Lower lobe of right lung (tissue), 2 donors: ENCODE results near the gene CDYL2. TPM values are rescaled to one million over a fixed set of nuclear protein-coding genes. Genes with fewer than 3 reads are reported as not detected.

Experiments used
- ATAC-seq, 2 donors: fragments of 200-7000 bp; cut with Tn5 transposase; one replicate each; pipeline ENCODE4 v1.9.1; 2020 to 2022; ENCODE audit warnings: mild to moderate bottlenecking in 2 of 2, moderate library complexity in 2 of 2
- DNase-seq: peaks from one replicate; pipeline ENCODE4 v3.0.0-alpha.2; 2020
- H3K27ac ChIP-seq: fragments of 200-600 bp; one replicate; pipeline ENCODE4 v1.8.0; 2022
- H3K27me3 ChIP-seq: fragments of 200-600 bp; one replicate; pipeline ENCODE4 v1.8.0; 2022; ENCODE audit warnings: low read depth
- H3K36me3 ChIP-seq: fragments of 200-600 bp; one replicate; pipeline ENCODE4 v1.8.0; 2022; ENCODE audit warnings: mild to moderate bottlenecking
- H3K4me1 ChIP-seq: fragments of 200-600 bp; one replicate; pipeline ENCODE4 v1.8.0; 2022
- H3K4me3 ChIP-seq: fragments of 200-600 bp; one replicate; pipeline ENCODE4 v1.8.0; 2022; ENCODE audit warnings: mild to moderate bottlenecking
- H3K9me3 ChIP-seq: fragments of 200-600 bp; one replicate; pipeline ENCODE4 v1.8.0; 2022
- intact Hi-C: fragments of 100-400 bp; cut with DNase I; formaldehyde crosslinking; loops from one replicate; pipeline ENCODE4 v1.11.0; 2022
- total RNA-seq: library from RNA; stranded (reverse); fragmentation: NEBNext Ultra II Directional; extraction: Animal tissue kit (Norgen Biotek cat#: 25700); gene quantifications from one replicate; pipeline ENCODE4 v1.2.1, GENCODE V29; 2021
- TF ChIP-seq, protein P1 (sequence below): fragments of 200-600 bp; IDR thresholded peaks from one replicate; pipeline ENCODE4 v1.8.0; 2022; ENCODE audit warnings: antibody characterized with exemption, mild to moderate bottlenecking
- donor health status: DM: no; HTN: yes; CAD: no; lungs with severe emphysema.

CDYL2 gene
- total RNA-seq, 1 donor from 2014 or later = 14.7 TPM

GRCh38 chr16:80580109-80580832 lies 224.1 kb downstream of the CDYL2 start:
- intact Hi-C loops = no loop called here
- ATAC-seq = peak in 1 of 2 donors; percentile 12
- no peak overlapping the region for H3K4me3 ChIP-seq
- TF ChIP-seq, protein P1, sequence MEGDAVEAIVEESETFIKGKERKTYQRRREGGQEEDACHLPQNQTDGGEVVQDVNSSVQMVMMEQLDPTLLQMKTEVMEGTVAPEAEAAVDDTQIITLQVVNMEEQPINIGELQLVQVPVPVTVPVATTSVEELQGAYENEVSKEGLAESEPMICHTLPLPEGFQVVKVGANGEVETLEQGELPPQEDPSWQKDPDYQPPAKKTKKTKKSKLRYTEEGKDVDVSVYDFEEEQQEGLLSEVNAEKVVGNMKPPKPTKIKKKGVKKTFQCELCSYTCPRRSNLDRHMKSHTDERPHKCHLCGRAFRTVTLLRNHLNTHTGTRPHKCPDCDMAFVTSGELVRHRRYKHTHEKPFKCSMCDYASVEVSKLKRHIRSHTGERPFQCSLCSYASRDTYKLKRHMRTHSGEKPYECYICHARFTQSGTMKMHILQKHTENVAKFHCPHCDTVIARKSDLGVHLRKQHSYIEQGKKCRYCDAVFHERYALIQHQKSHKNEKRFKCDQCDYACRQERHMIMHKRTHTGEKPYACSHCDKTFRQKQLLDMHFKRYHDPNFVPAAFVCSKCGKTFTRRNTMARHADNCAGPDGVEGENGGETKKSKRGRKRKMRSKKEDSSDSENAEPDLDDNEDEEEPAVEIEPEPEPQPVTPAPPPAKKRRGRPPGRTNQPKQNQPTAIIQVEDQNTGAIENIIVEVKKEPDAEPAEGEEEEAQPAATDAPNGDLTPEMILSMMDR = no peak
- H3K36me3 ChIP-seq = no peaks in the 10 kb centered on the region
- no peak for DNase-seq
- no peak overlapping the region for H3K27ac ChIP-seq
- H3K27me3 ChIP-seq = no peaks in the 10 kb centered on the region
- H3K9me3 ChIP-seq = no peaks in the 10 kb centered on the region
- no peaks in the 10 kb centered on the region for H3K4me1 ChIP-seq

DNA sequence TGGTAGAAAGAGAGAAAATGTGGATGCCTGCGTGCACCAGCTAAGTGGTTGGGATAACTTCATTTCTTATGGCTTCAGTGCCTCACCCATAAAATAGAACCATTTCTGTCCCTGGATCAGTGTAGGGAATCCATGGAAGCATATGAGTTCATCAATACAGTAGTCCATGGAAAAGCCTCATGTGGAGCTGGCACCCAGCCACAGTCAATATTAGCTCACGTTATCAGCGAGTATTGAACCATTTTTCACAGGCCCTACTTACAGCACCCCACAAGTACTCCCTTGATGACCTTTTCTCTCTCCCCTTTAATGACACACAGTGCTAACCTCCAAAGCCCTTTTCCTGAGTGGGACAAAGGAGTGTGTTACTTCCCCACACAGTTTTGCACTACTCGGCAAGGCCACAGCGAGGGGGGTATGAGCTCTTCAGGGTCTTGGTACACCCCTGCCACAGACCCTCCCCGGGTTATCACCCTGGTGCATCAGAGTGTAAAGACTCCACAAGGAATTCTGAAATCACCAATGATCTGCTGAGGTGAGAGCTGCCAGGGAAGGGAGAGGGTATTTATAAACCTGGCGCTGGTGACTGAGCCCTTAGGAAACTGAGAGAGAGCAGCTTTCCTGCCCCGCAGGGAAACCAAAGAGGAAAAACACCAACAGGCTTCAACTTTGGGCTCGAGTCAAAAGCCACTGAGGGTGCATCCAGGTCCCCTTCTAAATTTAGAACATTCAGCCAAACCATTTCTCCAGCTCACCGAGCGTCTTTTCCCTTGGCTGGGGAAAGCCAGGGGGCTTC lies 226.7 kb downstream of the CDYL2 start:
- intact Hi-C loops = no loop called here
- no peak for DNase-seq
- H3K27me3 ChIP-seq = no peaks in the 10 kb centered on the region

DNA sequence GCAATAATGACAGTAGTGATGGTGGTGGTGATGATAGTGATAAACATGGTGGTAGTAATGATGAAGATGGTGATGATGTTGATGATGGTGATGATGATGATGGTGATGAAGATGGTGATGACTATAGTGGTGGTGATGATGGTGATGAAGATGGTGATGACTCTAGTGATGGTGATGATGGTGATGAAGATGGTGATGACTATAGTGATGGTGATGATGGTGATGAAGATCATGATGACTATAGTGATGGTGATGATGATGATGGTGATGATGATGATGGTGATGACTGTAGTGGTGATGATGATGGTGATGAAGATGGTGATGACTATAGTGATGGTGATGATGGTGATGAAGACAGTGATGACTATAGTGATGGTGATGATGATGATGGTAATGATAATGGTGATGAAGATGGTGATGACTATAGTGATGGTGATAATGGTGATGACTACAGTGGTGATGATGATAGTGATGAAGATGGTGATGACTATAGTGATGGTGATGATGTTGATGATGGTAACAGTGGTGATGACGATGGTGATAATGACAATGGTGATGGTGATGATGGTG lies 228.0 kb downstream of the CDYL2 start:
- TF ChIP-seq, protein P1 = no peak
- no peaks in the 10 kb centered on the region for H3K36me3 ChIP-seq
- DNase-seq = no peak
- no peak overlapping the region for H3K27ac ChIP-seq
- ATAC-seq = no peak
- intact Hi-C loops = no loop called here
- H3K4me1 ChIP-seq = no peaks in the 10 kb centered on the region
- no peaks in the 10 kb centered on the region for H3K27me3 ChIP-seq
- no peaks in the 10 kb centered on the region for H3K9me3 ChIP-seq
- no peak overlapping the region for H3K4me3 ChIP-seq

More for the DNA sequence above, 226.7 kb downstream of the CDYL2 start:
- H3K9me3 ChIP-seq = no peaks in the 10 kb centered on the region
- H3K27ac ChIP-seq = no peak overlapping the region
- no peak overlapping the region for H3K4me3 ChIP-seq
- H3K4me1 ChIP-seq = no peaks in the 10 kb centered on the region
- H3K36me3 ChIP-seq = no peaks in the 10 kb centered on the region
- no peak for ATAC-seq
- TF ChIP-seq, protein P1 = no peak

GRCh38 chr16:80573700-80574120 lies 230.7 kb downstream of the CDYL2 start:
- Histone ChIP-seq H3K27ac (no peak overlapping the region), H3K4me3 (no peak overlapping the region), H3K4me1 (no peaks in the 10 kb centered on the region), H3K36me3 (no peaks in the 10 kb centered on the region), H3K9me3 (no peaks in the 10 kb centered on the region), H3K27me3 (no peaks in the 10 kb centered on the region)
- DNase-seq (no peak), ATAC-seq (no peak)
- TF ChIP-seq, protein P1 = no peak
- intact Hi-C loops = no loop called here

DNA sequence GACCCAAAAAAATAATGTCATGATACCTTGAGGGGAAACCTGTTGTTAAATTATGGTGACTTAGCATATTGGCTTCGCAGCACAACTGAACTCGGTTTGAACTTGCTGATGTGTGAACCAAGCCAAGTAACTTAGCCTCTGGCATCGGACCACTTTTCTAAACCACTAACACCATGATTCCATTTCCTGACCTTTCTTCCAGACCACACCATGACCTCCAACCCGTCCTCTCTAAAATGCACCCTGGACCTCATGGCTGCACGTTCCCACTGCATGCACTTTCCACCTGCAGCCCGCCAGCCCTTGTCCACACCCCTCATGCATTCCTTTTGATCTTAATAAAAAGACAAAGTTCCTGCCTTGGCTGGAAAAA lies 234.3 kb downstream of the CDYL2 start:
- intact Hi-C loops = no loop called here
- TF ChIP-seq, protein P1 = no peak
- Histone ChIP-seq H3K4me1 (no peaks in the 10 kb centered on the region), H3K9me3 (no peaks in the 10 kb centered on the region), H3K27me3 (no peaks in the 10 kb centered on the region), H3K4me3 (no peak overlapping the region), H3K27ac (no peak overlapping the region), H3K36me3 (no peaks in the 10 kb centered on the region)
- peak in 1 of 2 donors; percentile 63 for ATAC-seq
- no peak for DNase-seq
